Activated naive CD8-positive, alpha-beta T cell treated with anti-CD3 and anti-CD28 coated beads, Interleukin-2, amount 10 ng/mL, durations not matched to agents 7 days and 5 days (primary cell): ENCODE measurements around the gene NPIPA5. TPM values are rescaled to one million over a fixed set of nuclear protein-coding genes. Genes with fewer than 3 reads are reported as not detected.

ENCODE experiments used
- total RNA-seq, 2 experiments: library from RNA; stranded (reverse); gene quantifications; one replicate each; pipeline ENCODE4 v1.2.3, GENCODE V29; 2021

NPIPA5 gene
- total RNA-seq, 2 experiments from 2014 or later = 25.5 TPM

Other genes starting within 250 kb of the NPIPA5 start
- gene MPV17L, start 17.5 kb upstream of the NPIPA5 start, total RNA-seq = not detected
- gene BMERB1, start 56.3 kb upstream of the NPIPA5 start, total RNA-seq = 1 to 10 TPM; 3.7 to 4.1 TPM